Prostate gland (tissue), 2 donors: ENCODE data around the gene RNF168.

Experiments used
- POLR2A ChIP-seq: fragments of 450-650 bp; IDR thresholded peaks from one replicate; pipeline ENCODE4 v1.6.1; 2016; ENCODE audit warnings: antibody characterized with exemption, mild to moderate bottlenecking
- POLR2AphosphoS5 ChIP-seq: sonication (generic); formaldehyde crosslinking; IDR thresholded peaks from one replicate; pipeline ENCODE4 v1.6.1; 2017; ENCODE audit warnings: antibody characterized with exemption
- TF ChIP-seq, protein P1 (sequence below), 4 experiments: fragments of 200-600 bp in 2 of 4; fragments of 450-650 bp in 2 of 4; sonication (generic) in 2 of 4; IDR thresholded peaks; 1 replicate in 3 of 4; 2 replicates in 1 of 4; pipeline ENCODE4 v1.5.1; 2016 to 2019; ENCODE audit warnings: antibody characterized with exemption in 4 of 4, mild to moderate bottlenecking in 2 of 4, moderate library complexity in 2 of 4

DNA sequence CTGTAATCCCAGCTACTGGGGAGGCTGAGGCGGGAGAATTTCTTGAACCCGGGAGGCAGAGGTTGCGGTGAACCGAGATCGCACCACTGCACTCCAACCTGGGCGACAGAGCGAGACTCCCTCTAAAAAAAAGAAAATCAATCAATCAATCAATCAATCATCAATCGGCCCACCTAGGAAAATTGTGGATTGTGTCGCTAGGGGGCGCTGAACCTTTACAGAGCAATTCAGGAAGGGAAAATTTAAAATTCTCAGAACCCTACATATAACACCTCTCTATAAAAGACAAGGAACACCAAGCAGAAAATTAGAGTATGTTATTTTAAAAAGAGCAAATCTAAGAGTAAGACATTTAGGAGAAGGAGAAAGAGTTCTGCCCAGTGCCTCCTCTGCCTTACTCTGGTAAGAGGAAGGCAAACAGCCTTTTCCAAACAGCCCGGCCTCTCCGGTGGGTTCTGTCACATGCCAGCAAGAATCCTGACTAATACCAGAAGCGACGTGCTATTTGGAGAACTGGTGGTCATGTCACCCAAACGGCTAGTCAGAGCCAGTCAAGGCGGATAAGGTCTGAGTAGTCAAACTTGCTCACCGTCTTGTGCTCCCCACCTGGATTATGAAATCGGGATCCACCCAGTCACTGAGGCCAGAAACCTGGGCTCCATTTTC is 33.9 kb upstream of the RNF168 start:
- TF ChIP-seq POLR2A (no peak), POLR2AphosphoS5 (no peak)
- TF ChIP-seq, protein P1, sequence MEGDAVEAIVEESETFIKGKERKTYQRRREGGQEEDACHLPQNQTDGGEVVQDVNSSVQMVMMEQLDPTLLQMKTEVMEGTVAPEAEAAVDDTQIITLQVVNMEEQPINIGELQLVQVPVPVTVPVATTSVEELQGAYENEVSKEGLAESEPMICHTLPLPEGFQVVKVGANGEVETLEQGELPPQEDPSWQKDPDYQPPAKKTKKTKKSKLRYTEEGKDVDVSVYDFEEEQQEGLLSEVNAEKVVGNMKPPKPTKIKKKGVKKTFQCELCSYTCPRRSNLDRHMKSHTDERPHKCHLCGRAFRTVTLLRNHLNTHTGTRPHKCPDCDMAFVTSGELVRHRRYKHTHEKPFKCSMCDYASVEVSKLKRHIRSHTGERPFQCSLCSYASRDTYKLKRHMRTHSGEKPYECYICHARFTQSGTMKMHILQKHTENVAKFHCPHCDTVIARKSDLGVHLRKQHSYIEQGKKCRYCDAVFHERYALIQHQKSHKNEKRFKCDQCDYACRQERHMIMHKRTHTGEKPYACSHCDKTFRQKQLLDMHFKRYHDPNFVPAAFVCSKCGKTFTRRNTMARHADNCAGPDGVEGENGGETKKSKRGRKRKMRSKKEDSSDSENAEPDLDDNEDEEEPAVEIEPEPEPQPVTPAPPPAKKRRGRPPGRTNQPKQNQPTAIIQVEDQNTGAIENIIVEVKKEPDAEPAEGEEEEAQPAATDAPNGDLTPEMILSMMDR (IDR thresholded peaks at IDR 0.05) = peak in 3 of 4 experiments; percentile 34 to 48 (median 45)
